Measurements from ENCODE around the gene PALD1. TPM values are rescaled to one million over a fixed set of nuclear protein-coding genes. Genes with fewer than 3 reads are reported as not detected.

PALD1 gene
- total and polyA plus RNA-seq, 4 donors, result 3.9 to 11.5 (median 8.2) TPM

- no peaks in the 10 kb centered on the region for H3K27me3 ChIP-seq (ENCODE audit: control insufficient read depth in 1 of 2, insufficient read depth in 2 of 2, low read length in 1 of 2)
- 82 to 96% methylated on average over 4 of the region's 4 CpGs for WGBS, 2 donors
- peak in 1 of 2 donors; percentile 29 for DNase-seq
- H3K9me3 ChIP-seq (ENCODE audit: control insufficient read depth, low read length), result no peaks in the 10 kb centered on the region
- ATAC-seq (ENCODE audit: low FRiP score), result no peak
- no peaks in the 10 kb centered on the region for H3K36me3 ChIP-seq (ENCODE audit: control insufficient read depth in 1 of 2, insufficient read depth in 2 of 2, low read length in 1 of 2)
- no peak overlapping the region for H3K4me3 ChIP-seq (ENCODE audit: low read length in 2 of 2)
- intact Hi-C loops (cut with DNase I), result no loop called here
- H3K27ac ChIP-seq (ENCODE audit: low read depth in 1 of 2, low read length in 2 of 2), result no peak overlapping the region
- no peaks in the 10 kb centered on the region for H3K4me1 ChIP-seq (ENCODE audit: control insufficient read depth in 1 of 2, insufficient read depth in 2 of 2, low read length in 2 of 2)
Measured at GRCh38 chr10:70571236-70571635, 92.7 kb downstream of the PALD1 start.

- DNase-seq (peak; percentile 14 to 53), ATAC-seq (ENCODE audit: low FRiP score) (no peak)
- intact Hi-C loops (cut with DNase I), result no loop called here
- H3K4me1 ChIP-seq (ENCODE audit: control insufficient read depth in 1 of 2, insufficient read depth in 2 of 2, low read length in 2 of 2), result no peaks in the 10 kb centered on the region
- no peaks in the 10 kb centered on the region for H3K27me3 ChIP-seq (ENCODE audit: control insufficient read depth in 1 of 2, insufficient read depth in 2 of 2, low read length in 1 of 2)
- no peak overlapping the region for H3K4me3 ChIP-seq (ENCODE audit: low read length in 2 of 2)
- H3K9me3 ChIP-seq (ENCODE audit: control insufficient read depth, low read length), result no peaks in the 10 kb centered on the region
- WGBS, 2 donors, result 88 to 89% methylated on average over 16 of the region's 16 CpGs
- H3K27ac ChIP-seq (ENCODE audit: low read depth in 1 of 2, low read length in 2 of 2), result no peak overlapping the region
- no peaks in the 10 kb centered on the region for H3K36me3 ChIP-seq (ENCODE audit: control insufficient read depth in 1 of 2, insufficient read depth in 2 of 2, low read length in 1 of 2)
Measured at GRCh38 chr10:70571636-70572439, 93.3 kb downstream of the PALD1 start.

GRCh38 chr10:70573599-70574506 lies 95.3 kb downstream of the PALD1 start:
- no peaks in the 10 kb centered on the region for H3K36me3 ChIP-seq (ENCODE audit: control insufficient read depth in 1 of 2, insufficient read depth in 2 of 2, low read length in 1 of 2)
- WGBS, 2 donors, result 95 to 96% methylated on average over 11 of the region's 11 CpGs
- ATAC-seq (ENCODE audit: low FRiP score) (no peak), DNase-seq (peak; percentile 12 to 20)
- H3K9me3 ChIP-seq (ENCODE audit: control insufficient read depth, low read length), result no peaks in the 10 kb centered on the region
- intact Hi-C loops (cut with DNase I), result no loop called here
- no peak overlapping the region for H3K27ac ChIP-seq (ENCODE audit: low read depth in 1 of 2, low read length in 2 of 2)
- no peak overlapping the region for H3K4me3 ChIP-seq (ENCODE audit: low read length in 2 of 2)
- H3K27me3 ChIP-seq (ENCODE audit: control insufficient read depth in 1 of 2, insufficient read depth in 2 of 2, low read length in 1 of 2), result no peaks in the 10 kb centered on the region
- no peaks in the 10 kb centered on the region for H3K4me1 ChIP-seq (ENCODE audit: control insufficient read depth in 1 of 2, insufficient read depth in 2 of 2, low read length in 2 of 2)

- no peaks in the 10 kb centered on the region for H3K9me3 ChIP-seq (ENCODE audit: control insufficient read depth, low read length)
- 31 to 33% methylated on average over 4 of the region's 4 CpGs for WGBS, 2 donors
- DNase-seq (peak; percentile 41 to 47), ATAC-seq (ENCODE audit: low FRiP score) (peak; percentile 35)
- H3K4me3 ChIP-seq (ENCODE audit: low read length in 2 of 2), result no peak overlapping the region
- no peaks in the 10 kb centered on the region for H3K27me3 ChIP-seq (ENCODE audit: control insufficient read depth in 1 of 2, insufficient read depth in 2 of 2, low read length in 1 of 2)
- no peaks in the 10 kb centered on the region for H3K36me3 ChIP-seq (ENCODE audit: control insufficient read depth in 1 of 2, insufficient read depth in 2 of 2, low read length in 1 of 2)
- H3K27ac ChIP-seq (ENCODE audit: low read depth in 1 of 2, low read length in 2 of 2), result no peak overlapping the region
- intact Hi-C loops (cut with DNase I), result no loop called here
- no peaks in the 10 kb centered on the region for H3K4me1 ChIP-seq (ENCODE audit: control insufficient read depth in 1 of 2, insufficient read depth in 2 of 2, low read length in 2 of 2)
Measured at GRCh38 chr10:70575486-70575873, 96.9 kb downstream of the PALD1 start.

GRCh38 chr10:70575874-70576802 lies 97.6 kb downstream of the PALD1 start:
- Histone ChIP-seq H3K27me3 (ENCODE audit: control insufficient read depth in 1 of 2, insufficient read depth in 2 of 2, low read length in 1 of 2) (no peaks in the 10 kb centered on the region), H3K4me3 (ENCODE audit: low read length in 2 of 2) (no peak overlapping the region), H3K9me3 (ENCODE audit: control insufficient read depth, low read length) (no peaks in the 10 kb centered on the region), H3K27ac (ENCODE audit: low read depth in 1 of 2, low read length in 2 of 2) (no peak overlapping the region), H3K36me3 (ENCODE audit: control insufficient read depth in 1 of 2, insufficient read depth in 2 of 2, low read length in 1 of 2) (no peaks in the 10 kb centered on the region), H3K4me1 (ENCODE audit: control insufficient read depth in 1 of 2, insufficient read depth in 2 of 2, low read length in 2 of 2) (no peaks in the 10 kb centered on the region)
- DNase-seq, result peak; percentile 69 to 75
- ATAC-seq (ENCODE audit: low FRiP score), result peak; percentile 59
- WGBS, 2 donors, result 41 to 43% methylated on average over 12 of the region's 12 CpGs
- intact Hi-C loops (cut with DNase I), result no loop called here

- 86 to 89% methylated on average over 2 of the region's 2 CpGs for WGBS, 2 donors
- Histone ChIP-seq H3K27ac (ENCODE audit: low read depth in 1 of 2, low read length in 2 of 2) (no peak overlapping the region), H3K9me3 (ENCODE audit: control insufficient read depth, low read length) (no peaks in the 10 kb centered on the region), H3K4me3 (ENCODE audit: low read length in 2 of 2) (no peak overlapping the region), H3K27me3 (ENCODE audit: control insufficient read depth in 1 of 2, insufficient read depth in 2 of 2, low read length in 1 of 2) (no peaks in the 10 kb centered on the region), H3K36me3 (ENCODE audit: control insufficient read depth in 1 of 2, insufficient read depth in 2 of 2, low read length in 1 of 2) (no peaks in the 10 kb centered on the region), H3K4me1 (ENCODE audit: control insufficient read depth in 1 of 2, insufficient read depth in 2 of 2, low read length in 2 of 2) (no peaks in the 10 kb centered on the region)
- intact Hi-C loops (cut with DNase I), result no loop called here
- no peak for ATAC-seq (ENCODE audit: low FRiP score)
- DNase-seq, result no peak
Measured at GRCh38 chr10:70576803-70577517, 98.4 kb downstream of the PALD1 start.

- ATAC-seq (ENCODE audit: low FRiP score) (no peak), DNase-seq (peak; percentile 17 to 20)
- Histone ChIP-seq H3K4me3 (ENCODE audit: low read length in 2 of 2) (no peak overlapping the region), H3K27me3 (ENCODE audit: control insufficient read depth in 1 of 2, insufficient read depth in 2 of 2, low read length in 1 of 2) (no peaks in the 10 kb centered on the region), H3K27ac (ENCODE audit: low read depth in 1 of 2, low read length in 2 of 2) (no peak overlapping the region), H3K36me3 (ENCODE audit: control insufficient read depth in 1 of 2, insufficient read depth in 2 of 2, low read length in 1 of 2) (no peaks in the 10 kb centered on the region), H3K9me3 (ENCODE audit: control insufficient read depth, low read length) (no peaks in the 10 kb centered on the region), H3K4me1 (ENCODE audit: control insufficient read depth in 1 of 2, insufficient read depth in 2 of 2, low read length in 2 of 2) (no peaks in the 10 kb centered on the region)
- 73% methylated on average over 7 of the region's 7 CpGs for WGBS, 2 donors
- intact Hi-C loops (cut with DNase I), result no loop called here
Measured at GRCh38 chr10:70578371-70578947, 99.9 kb downstream of the PALD1 start.

Data from aorta (tissue), 5 donors.